ENCODE data around the gene TNNC1. TPM values are rescaled to one million over a fixed set of nuclear protein-coding genes. Genes with fewer than 3 reads are reported as not detected.

The TNNC1 gene
- total RNA-seq, 4 donors from 2014 or later, result 1.2 to 7.1 (median 4.0) TPM; not detected in 1

DNA sequence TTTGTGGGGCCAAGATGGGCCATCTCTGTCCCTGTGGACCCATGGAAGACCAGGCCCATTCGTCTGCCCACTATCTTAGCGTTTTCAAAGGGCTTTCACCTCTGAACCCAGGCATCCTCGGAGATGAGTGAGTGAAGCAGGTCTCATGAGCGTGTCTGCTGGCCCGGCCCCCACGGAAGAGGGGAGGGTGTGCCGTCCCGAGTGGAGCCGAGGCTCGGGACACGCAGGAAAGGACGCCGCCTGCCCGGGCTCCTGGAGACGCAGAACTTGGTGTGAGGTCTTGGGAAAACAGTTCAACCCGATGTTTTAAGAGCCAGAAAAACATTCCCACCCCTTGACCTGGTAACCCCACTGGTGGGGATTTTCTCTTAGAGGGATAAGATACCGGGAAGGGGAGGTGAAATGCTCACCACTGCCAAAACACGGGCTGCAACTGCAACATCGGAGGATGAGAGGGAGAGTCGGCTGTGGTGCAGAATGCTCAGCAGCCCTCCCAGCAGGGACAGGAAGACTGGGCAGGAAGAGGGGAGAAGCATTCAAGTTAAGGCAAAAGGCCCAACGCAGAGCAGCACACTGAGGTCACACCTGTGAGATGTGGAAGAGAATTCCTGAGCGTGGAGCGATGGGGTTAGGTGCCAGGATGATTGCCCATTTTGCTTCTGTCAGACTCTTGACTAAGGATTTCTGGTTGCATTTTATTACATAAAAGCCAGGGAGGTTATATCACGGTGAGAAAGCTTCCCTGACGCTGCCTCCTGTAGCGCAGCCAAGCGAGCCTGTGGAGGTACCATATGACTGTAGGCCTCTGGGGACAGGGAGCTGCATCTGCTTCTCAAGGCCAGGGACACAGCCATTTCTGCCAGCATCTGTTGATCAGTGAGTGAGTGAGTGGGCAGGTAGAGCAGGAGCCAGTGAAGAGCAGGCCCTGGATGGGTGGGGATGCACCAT lies 27.2 kb upstream of the TNNC1 start:
- TF ChIP-seq POLR2A (IDR thresholded peaks at IDR 0.05; ENCODE audit: low read depth) (no peak), EP300 (IDR thresholded peaks at IDR 0.05) (no peak), POLR2AphosphoS5 (IDR thresholded peaks at IDR 0.05) (no peak)
- TF ChIP-seq, protein P1, sequence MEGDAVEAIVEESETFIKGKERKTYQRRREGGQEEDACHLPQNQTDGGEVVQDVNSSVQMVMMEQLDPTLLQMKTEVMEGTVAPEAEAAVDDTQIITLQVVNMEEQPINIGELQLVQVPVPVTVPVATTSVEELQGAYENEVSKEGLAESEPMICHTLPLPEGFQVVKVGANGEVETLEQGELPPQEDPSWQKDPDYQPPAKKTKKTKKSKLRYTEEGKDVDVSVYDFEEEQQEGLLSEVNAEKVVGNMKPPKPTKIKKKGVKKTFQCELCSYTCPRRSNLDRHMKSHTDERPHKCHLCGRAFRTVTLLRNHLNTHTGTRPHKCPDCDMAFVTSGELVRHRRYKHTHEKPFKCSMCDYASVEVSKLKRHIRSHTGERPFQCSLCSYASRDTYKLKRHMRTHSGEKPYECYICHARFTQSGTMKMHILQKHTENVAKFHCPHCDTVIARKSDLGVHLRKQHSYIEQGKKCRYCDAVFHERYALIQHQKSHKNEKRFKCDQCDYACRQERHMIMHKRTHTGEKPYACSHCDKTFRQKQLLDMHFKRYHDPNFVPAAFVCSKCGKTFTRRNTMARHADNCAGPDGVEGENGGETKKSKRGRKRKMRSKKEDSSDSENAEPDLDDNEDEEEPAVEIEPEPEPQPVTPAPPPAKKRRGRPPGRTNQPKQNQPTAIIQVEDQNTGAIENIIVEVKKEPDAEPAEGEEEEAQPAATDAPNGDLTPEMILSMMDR (IDR thresholded peaks at IDR 0.05), result no peak
- Histone ChIP-seq H3K9me3 (no peaks in the 10 kb centered on the region), H3K4me1 (peaks cover 27 to 51% (median 36%) of the 10 kb centered on the region in 4 donors), H3K27me3 (no peaks in the 10 kb centered on the region), H3K4me3 (no peak overlapping the region), H3K36me3 (peaks cover 52 to 95% (median 80%) of the 10 kb centered on the region in 4 donors), H3K27ac (replicated peaks in 1 of 4) (peak overlapping the region in 2 of 4 donors; percentile 58 to 67)
- intact Hi-C loops (cut with DNase I), result no loop called here
- WGBS, result 78% methylated on average over 27 of the region's 27 CpGs
- DNase-seq (ENCODE audit: extremely low spot score), result no peak

DNA sequence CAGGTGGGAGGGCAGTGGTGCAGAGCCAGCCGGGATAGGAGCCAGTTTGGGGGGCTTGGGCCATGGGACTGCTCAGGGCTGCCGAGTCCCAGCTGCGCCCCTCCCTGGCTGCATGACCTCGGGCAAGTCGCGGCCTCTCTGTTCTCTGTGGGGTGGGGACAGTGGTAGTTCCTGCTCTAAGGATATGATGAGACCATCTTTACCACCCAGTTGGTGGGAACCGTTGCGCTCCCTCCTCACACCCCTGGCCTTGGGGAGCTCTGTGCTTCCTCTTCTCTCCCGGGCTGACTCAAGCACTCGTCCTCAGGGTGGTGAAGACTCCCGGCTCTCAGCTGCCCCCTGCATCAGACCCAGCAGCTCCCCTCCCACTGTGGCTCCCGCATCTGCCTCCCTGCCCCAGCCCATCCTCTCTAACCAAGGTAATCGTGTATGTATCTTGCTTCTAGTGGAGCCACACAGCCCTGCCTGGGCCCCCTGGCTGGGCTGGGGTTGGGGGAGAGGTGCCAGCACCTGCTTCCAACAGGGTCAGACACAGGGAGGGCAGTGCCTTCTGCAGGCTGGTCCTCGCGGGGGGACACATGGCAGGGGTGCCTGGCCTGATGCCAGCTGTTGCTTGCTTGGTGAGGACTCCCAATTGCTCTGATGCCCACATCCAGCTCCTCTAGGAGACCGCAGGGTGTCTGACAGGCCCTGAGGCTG lies 26.2 kb upstream of the TNNC1 start:
- 86% methylated on average over 7 of the region's 16 CpGs for WGBS
- peaks cover 22 to 41% (median 27%) of the 10 kb centered on the region in 4 donors for H3K4me1 ChIP-seq
- H3K36me3 ChIP-seq, result peaks cover 62 to 97% (median 80%) of the 10 kb centered on the region in 4 donors
- no peaks in the 10 kb centered on the region for H3K27me3 ChIP-seq
- TF ChIP-seq EP300 (IDR thresholded peaks at IDR 0.05) (no peak), POLR2AphosphoS5 (IDR thresholded peaks at IDR 0.05) (no peak), POLR2A (IDR thresholded peaks at IDR 0.05; ENCODE audit: low read depth) (no peak)
- TF ChIP-seq, protein P1 (IDR thresholded peaks at IDR 0.05), result no peak
- intact Hi-C loops (cut with DNase I), result loop anchor here (10.0 kb wide), 1 partner anchor 205 kb away; the partner anchor contains the start of genes GNL3 and PBRM1
- no peaks in the 10 kb centered on the region for H3K9me3 ChIP-seq
- H3K27ac ChIP-seq (replicated peaks in 1 of 4), result peak overlapping the region; percentile 0 to 58 (median 24)
- DNase-seq (ENCODE audit: extremely low spot score), result no peak
- peak overlapping the region in 1 of 4 donors; percentile 7 for H3K4me3 ChIP-seq

DNA sequence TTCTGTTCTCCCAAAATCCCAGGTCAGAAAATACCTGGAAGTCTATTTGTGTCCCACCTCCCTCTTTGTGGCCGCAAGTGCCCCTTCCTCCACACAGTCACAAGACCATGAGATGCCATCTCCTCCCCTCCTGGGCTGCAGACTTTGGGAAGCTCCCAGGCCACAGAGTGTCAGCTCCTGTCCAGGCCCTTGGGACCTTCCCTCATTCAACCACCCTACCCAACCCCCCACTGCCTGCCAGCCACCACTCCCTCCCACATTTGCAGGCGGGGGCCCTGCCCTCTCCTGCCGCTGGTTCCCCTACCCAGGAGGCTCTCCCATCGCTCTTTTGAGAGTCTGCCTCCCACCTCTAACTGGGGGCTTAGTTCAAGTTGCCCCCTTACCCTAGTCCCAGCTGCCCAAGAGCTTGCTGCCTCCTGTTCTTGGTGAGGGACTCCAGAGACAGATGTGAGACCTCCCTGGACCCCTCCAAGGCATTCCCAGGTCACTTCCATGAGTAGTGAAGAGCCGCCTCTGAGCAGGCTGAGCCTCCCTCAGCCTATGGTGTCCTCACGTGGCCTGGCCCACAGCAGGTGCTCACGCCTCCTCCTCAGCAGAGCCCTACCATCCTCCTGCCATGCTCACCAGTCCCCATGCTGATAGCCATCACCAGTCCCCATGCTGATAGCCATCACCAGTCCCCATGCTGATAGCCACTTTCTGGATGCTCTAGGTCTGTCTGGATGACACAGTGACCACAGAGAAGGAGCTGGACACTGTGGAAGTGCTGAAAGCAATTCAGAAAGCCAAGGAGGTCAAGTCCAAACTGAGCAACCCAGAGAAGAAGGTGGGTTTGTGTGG lies 25.4 kb upstream of the TNNC1 start:
- no peaks in the 10 kb centered on the region for H3K27me3 ChIP-seq
- no peak for DNase-seq (ENCODE audit: extremely low spot score)
- H3K27ac ChIP-seq (replicated peaks in 1 of 4), result peak overlapping the region in 3 of 4 donors; percentile 0 to 30 (median 17)
- peaks cover 14 to 33% (median 19%) of the 10 kb centered on the region in 4 donors for H3K4me1 ChIP-seq
- no peaks in the 10 kb centered on the region for H3K9me3 ChIP-seq
- no peak overlapping the region for H3K4me3 ChIP-seq
- TF ChIP-seq, protein P1 (IDR thresholded peaks at IDR 0.05), result no peak
- no peak for TF ChIP-seq EP300 (IDR thresholded peaks at IDR 0.05)
- intact Hi-C loops (cut with DNase I), result loop anchor here (10.0 kb wide), 1 partner anchor 206 kb away; the partner anchor contains the start of genes GNL3 and PBRM1
- WGBS, result 98% methylated on average over 7 of the region's 7 CpGs
- peaks cover 67 to 98% (median 86%) of the 10 kb centered on the region in 4 donors for H3K36me3 ChIP-seq

DNA sequence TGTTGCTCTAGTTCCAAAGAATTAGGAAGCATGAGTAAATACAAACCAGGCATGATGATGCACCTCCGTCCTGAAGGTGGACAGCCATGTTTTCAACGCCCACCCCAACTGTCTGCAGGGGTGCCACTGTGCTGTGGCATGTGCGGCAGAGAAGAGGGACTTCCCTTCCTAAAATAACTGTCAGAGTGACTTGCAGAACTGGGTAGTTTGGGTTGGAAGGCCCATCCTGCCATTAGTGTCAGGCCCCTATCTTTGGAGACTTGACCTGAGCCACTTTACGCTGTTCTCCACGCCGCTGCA lies 23.9 kb upstream of the TNNC1 start:
- 88% methylated on average over 6 of the region's 6 CpGs for WGBS
- no peak overlapping the region for H3K27ac ChIP-seq (replicated peaks in 1 of 4)

More for the DNA sequence above, 23.9 kb upstream of the TNNC1 start:
- H3K27me3 ChIP-seq, result no peaks in the 10 kb centered on the region
- H3K4me3 ChIP-seq, result no peak overlapping the region
- peaks cover 76 to 100% (median 98%) of the 10 kb centered on the region in 4 donors for H3K36me3 ChIP-seq
- intact Hi-C loops (cut with DNase I), result loop anchor here (10.0 kb wide), 1 partner anchor 207 kb away; the partner anchor contains the start of genes GNL3 and PBRM1
- DNase-seq (ENCODE audit: extremely low spot score), result no peak
- no peaks in the 10 kb centered on the region for H3K9me3 ChIP-seq
- peaks cover 2 to 18% (median 6%) of the 10 kb centered on the region in 4 donors for H3K4me1 ChIP-seq
- no peak for TF ChIP-seq POLR2AphosphoS5 (IDR thresholded peaks at IDR 0.05)
- TF ChIP-seq EP300 (IDR thresholded peaks at IDR 0.05), result no peak
- TF ChIP-seq, protein P1 (IDR thresholded peaks at IDR 0.05), result no peak
- no peak for TF ChIP-seq POLR2A (IDR thresholded peaks at IDR 0.05; ENCODE audit: low read depth)
